AG04450 (cell line): Measurements from ENCODE around the gene PDHA1. TPM values are rescaled to one million over a fixed set of nuclear protein-coding genes. Genes with fewer than 3 reads are reported as not detected.

ENCODE experiments used
- CTCF ChIA-PET: fragments of 300-600, 350-600 bp; formaldehyde crosslinking; extraction: SDS; loops from one replicate; lab custom pipeline; 2022; ENCODE audit warnings: antibody characterized with exemption, inconsistent platforms; lab: Charles Lee
- POLR2A ChIA-PET: fragments of 350-600 bp; formaldehyde crosslinking; extraction: SDS; loops from one replicate; lab custom pipeline; 2021; ENCODE audit warnings: antibody characterized with exemption, inconsistent platforms; lab: Yijun Ruan, JAX
- DNase-seq: peaks from one replicate; pipeline ENCODE4 v3.0.0-alpha.2; 2011; ENCODE audit warnings: low read depth, low spot score
- H3K27ac ChIP-seq: one replicate; pipeline ENCODE4 v1.5.1; 2012; ENCODE audit warnings: low read depth, low read length, control low read depth
- H3K27me3 ChIP-seq: one replicate; pipeline ENCODE4 v1.6.0; 2012; ENCODE audit warnings: low read length; ENCODE audit not compliant: control insufficient read depth, insufficient read depth
- H3K4me3 ChIP-seq: 2 replicates; pipeline ENCODE4 v1.5.1; 2011; ENCODE audit warnings: mild to moderate bottlenecking, low read depth, low read length, control low read depth
- H3K9me3 ChIP-seq: 2 replicates; pipeline ENCODE4 v1.5.1; 2012; ENCODE audit warnings: low read length; ENCODE audit not compliant: control insufficient read depth, insufficient read depth
- polyA plus RNA-seq: library from polyadenylated mRNA; depleted of rRNA; stranded (reverse); fragments of >200 nt; gene quantifications from 2 replicates; pipeline ENCODE4 v1.2.3, GENCODE V29; 2011
- TF ChIP-seq, protein P1 (sequence below): IDR thresholded peaks from 2 replicates; pipeline ENCODE4 v1.5.1; 2011; ENCODE audit warnings: low read depth, low read length, control low read depth, inconsistent platforms

Gene PDHA1
- polyA plus RNA-seq, 1 experiment: 166 TPM

DNA sequence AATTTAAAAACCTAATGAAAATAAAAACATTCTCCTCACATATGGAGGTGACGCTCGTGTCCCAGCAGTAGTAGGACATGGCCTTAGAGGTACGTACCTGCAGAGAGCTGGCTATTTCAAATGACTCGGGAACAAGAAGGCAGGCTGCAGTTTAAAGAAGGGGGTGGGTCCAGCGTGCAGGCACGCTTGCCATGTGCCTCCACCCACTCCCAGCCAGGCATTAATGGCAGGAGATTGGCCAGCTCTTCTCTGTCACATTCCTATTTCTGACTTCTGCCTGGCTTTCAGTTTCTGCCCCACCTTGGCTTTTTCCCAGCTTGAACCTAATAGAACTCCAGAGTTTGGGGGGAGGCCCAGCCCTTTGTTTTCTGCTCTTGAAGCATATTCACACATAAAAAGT is 17.2 kb downstream of the PDHA1 start:
- Histone ChIP-seq H3K27ac (no peak overlapping the region), H3K27me3 (no peaks in the 10 kb centered on the region), H3K4me3 (no peak overlapping the region), H3K9me3 (no peaks in the 10 kb centered on the region)
- no peak for DNase-seq
- ChIA-PET POLR2A (no interaction called here), CTCF (interaction anchor here (1.8 kb wide), 1 partner anchor 11 kb away, joined by 7 read pairs; no protein-coding TSS in a partner anchor)
- TF ChIP-seq, protein P1, sequence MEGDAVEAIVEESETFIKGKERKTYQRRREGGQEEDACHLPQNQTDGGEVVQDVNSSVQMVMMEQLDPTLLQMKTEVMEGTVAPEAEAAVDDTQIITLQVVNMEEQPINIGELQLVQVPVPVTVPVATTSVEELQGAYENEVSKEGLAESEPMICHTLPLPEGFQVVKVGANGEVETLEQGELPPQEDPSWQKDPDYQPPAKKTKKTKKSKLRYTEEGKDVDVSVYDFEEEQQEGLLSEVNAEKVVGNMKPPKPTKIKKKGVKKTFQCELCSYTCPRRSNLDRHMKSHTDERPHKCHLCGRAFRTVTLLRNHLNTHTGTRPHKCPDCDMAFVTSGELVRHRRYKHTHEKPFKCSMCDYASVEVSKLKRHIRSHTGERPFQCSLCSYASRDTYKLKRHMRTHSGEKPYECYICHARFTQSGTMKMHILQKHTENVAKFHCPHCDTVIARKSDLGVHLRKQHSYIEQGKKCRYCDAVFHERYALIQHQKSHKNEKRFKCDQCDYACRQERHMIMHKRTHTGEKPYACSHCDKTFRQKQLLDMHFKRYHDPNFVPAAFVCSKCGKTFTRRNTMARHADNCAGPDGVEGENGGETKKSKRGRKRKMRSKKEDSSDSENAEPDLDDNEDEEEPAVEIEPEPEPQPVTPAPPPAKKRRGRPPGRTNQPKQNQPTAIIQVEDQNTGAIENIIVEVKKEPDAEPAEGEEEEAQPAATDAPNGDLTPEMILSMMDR: no peak

DNA sequence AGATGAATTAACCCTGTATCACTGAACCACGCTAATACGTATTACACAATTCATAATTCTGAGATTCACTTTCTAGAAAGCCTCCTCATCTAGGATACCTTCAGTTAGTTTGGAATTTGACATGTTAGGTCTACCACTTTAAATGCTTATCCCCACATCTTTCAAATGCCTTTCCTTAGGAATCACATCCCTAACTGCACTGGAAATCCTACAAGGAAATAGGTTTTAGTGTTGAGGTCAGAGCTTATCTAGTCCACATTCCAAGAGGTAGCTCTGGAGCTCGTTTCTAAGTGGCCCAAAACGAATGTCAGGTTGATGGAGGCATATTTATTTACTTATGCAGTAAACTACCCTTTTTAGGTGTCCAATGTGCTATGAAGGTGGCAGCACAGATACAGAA is 18.0 kb downstream of the PDHA1 start:
- POLR2A ChIA-PET: no interaction called here
- CTCF ChIA-PET: interaction anchor here (0.5 kb wide), 1 partner anchor 174 kb away, joined by 3 read pairs; no protein-coding TSS in a partner anchor
- TF ChIP-seq, protein P1: no peak
- H3K27ac ChIP-seq: no peak overlapping the region
- DNase-seq: no peak
- no peak overlapping the region for H3K4me3 ChIP-seq
- H3K27me3 ChIP-seq: no peaks in the 10 kb centered on the region
- H3K9me3 ChIP-seq: no peaks in the 10 kb centered on the region

GRCh38 chrX:19368576-19368975 is 24.8 kb downstream of the PDHA1 start:
- POLR2A ChIA-PET: no interaction called here
- Histone ChIP-seq H3K27me3 (no peaks in the 10 kb centered on the region), H3K9me3 (no peaks in the 10 kb centered on the region), H3K4me3 (no peak overlapping the region), H3K27ac (no peak overlapping the region)
- TF ChIP-seq, protein P1: no peak
- CTCF ChIA-PET: interaction anchor here (0.5 kb wide), 1 partner anchor 857 kb away, joined by 3 read pairs; no protein-coding TSS in a partner anchor
- no peak for DNase-seq

DNA sequence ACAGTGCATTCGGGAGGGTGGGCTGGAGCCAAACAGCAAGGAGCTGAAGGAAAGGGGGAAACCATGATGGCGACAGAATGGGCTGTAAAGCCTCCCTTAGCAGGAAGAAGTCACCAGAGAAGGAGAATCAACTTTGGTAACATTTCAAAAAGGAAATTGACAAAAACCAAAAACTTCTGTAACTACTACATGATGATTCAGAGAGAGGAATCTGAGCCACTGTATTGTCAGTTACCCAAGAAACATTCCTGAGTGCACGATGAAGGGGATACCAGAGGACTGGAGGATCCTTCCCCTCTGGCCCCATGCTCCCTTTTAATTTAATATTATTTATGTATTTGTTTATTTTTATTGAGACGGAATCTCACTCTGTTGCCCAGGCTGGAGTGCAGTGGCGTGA is 26.3 kb downstream of the PDHA1 start:
- Histone ChIP-seq H3K4me3 (no peak overlapping the region), H3K27me3 (no peaks in the 10 kb centered on the region), H3K9me3 (no peaks in the 10 kb centered on the region), H3K27ac (peak overlapping the region; percentile 47)
- ChIA-PET CTCF (interaction anchor here (1.2 to 2.1 kb wide), 3 partner anchors 12 to 518 kb away, joined by 3 to 5 read pairs (median 4); no protein-coding TSS in a partner anchor), POLR2A (interaction anchor here (1.0 kb wide), 1 partner anchor 301 kb away, joined by 4 read pairs; no protein-coding TSS in a partner anchor)
- DNase-seq: no peak
- TF ChIP-seq, protein P1: no peak

- CTCF ChIA-PET: interaction anchor here (0.6 to 2.6 kb wide), 14 partner anchors 9 to 696 kb away, joined by 3 to 36 read pairs (median 6); no protein-coding TSS in a partner anchor
- TF ChIP-seq, protein P1: peak; percentile 78
- H3K9me3 ChIP-seq: no peaks in the 10 kb centered on the region
- H3K27ac ChIP-seq: no peak overlapping the region
- peak overlapping the region; percentile 55 for H3K4me3 ChIP-seq
- peak; percentile 24 for DNase-seq
- no peaks in the 10 kb centered on the region for H3K27me3 ChIP-seq
- POLR2A ChIA-PET: no interaction called here
These were observed 28.4 kb downstream of the PDHA1 start for GRCh38 chrX:19372170-19372546.
